Natural killer cell (primary cell): ENCODE data around the gene KCNT2. TPM values are rescaled to one million over a fixed set of nuclear protein-coding genes. Genes with fewer than 3 reads are reported as not detected.

ENCODE experiments used
- ATAC-seq, 3 donors: fragments of 150-1000 bp in 2 of 3; fragments of 200-7000 bp in 1 of 3; cut with Tn5 transposase; 1 replicate in 1 of 3; 2 replicates in 2 of 3; pipeline ENCODE4 v1.10.0; 2021; ENCODE audit warnings: mild to moderate bottlenecking in 2 of 3, moderate library complexity in 2 of 3
- DNase-seq, 2 donors: peaks; one replicate each; pipeline versions ENCODE4 v3.0.0 to v3.0.0-alpha.2; 2013 to 2021; ENCODE audit warnings: mixed read lengths in 1 of 2
- H3K27ac ChIP-seq: one replicate; pipeline ENCODE4 v1.5.1; 2013; ENCODE audit warnings: mild to moderate bottlenecking, low read length
- H3K27me3 ChIP-seq: one replicate; pipeline ENCODE4 v1.6.1; 2013; ENCODE audit warnings: low read length; ENCODE audit not compliant: control insufficient read depth, insufficient read depth
- H3K36me3 ChIP-seq: one replicate; pipeline ENCODE4 v1.6.1; 2013; ENCODE audit warnings: low read length; ENCODE audit not compliant: control insufficient read depth, insufficient read depth
- H3K4me1 ChIP-seq: one replicate; pipeline ENCODE4 v1.6.1; 2013; ENCODE audit warnings: low read length; ENCODE audit not compliant: control insufficient read depth, insufficient read depth
- H3K4me3 ChIP-seq: one replicate; pipeline ENCODE4 v1.5.1; 2013; ENCODE audit warnings: low read length
- H3K9me3 ChIP-seq: one replicate; pipeline ENCODE4 v1.6.1; 2013; ENCODE audit warnings: low read length; ENCODE audit not compliant: control insufficient read depth, insufficient read depth
- H3K27ac Mint-ChIP-seq, 2 donors: one replicate each; pipeline ENCODE4 v1.8.0; 2022; ENCODE audit warnings: mild to moderate bottlenecking in 2 of 2, mixed read lengths in 2 of 2, moderate library complexity in 1 of 2
- H3K27me3 Mint-ChIP-seq, 2 donors: one replicate each; pipeline ENCODE4 v1.8.0; 2022; ENCODE audit warnings: low read depth in 2 of 2, mixed read lengths in 2 of 2
- H3K36me3 Mint-ChIP-seq: one replicate; pipeline ENCODE4 v1.8.0; 2022; ENCODE audit warnings: mixed read lengths
- H3K4me1 Mint-ChIP-seq, 2 donors: one replicate each; pipeline ENCODE4 v1.8.0; 2022; ENCODE audit warnings: mixed read lengths in 2 of 2
- H3K4me3 Mint-ChIP-seq: one replicate; pipeline ENCODE4 v1.8.0; 2022; ENCODE audit warnings: mild to moderate bottlenecking, moderate library complexity, mixed read lengths
- H3K9me3 Mint-ChIP-seq, 2 donors: one replicate each; pipeline ENCODE4 v1.8.0; 2022; ENCODE audit warnings: mixed read lengths in 2 of 2
- CTCF ChIP-seq: fragments of 200-600 bp; IDR thresholded peaks from one replicate; pipeline ENCODE4 v1.8.0; 2022; ENCODE audit warnings: antibody characterized with exemption
- WGBS: methylation state at CpG from one replicate; pipeline ENCODE4 v1.1.7; 2013; ENCODE audit warnings: missing lambda C conversion rate; ENCODE audit not compliant: insufficient coverage; 5-methylcytosine and 5-hydroxymethylcytosine counted together
- intact Hi-C: fragments of 100-400 bp; cut with micrococcal nuclease; formaldehyde crosslinking; loops from one replicate; pipeline ENCODE4 v1.14.2; 2022
- total RNA-seq, 4 donors: library from RNA; stranded (reverse); fragments of 120-200 nt in 1 of 4; gene quantifications; one replicate each; pipeline versions ENCODE4 v1.2.3 to v1.2.4, GENCODE V29; 2013 to 2022

The KCNT2 gene
- total RNA-seq, 3 donors from 2014 or later (not counting 1 experiment from before 2014, with no cell fraction given), result not detected

- WGBS, result 80% methylated on average over 1 of the region's 2 CpGs
- no peaks in the 10 kb centered on the region for H3K27me3 Mint-ChIP-seq
- no peaks in the 10 kb centered on the region for H3K4me1 Mint-ChIP-seq
These were observed 105.8 kb downstream of the KCNT2 start for GRCh38 chr1:196502437-196502836.

GRCh38 chr1:196501760-196502428 lies 106.3 kb downstream of the KCNT2 start:
- no peaks in the 10 kb centered on the region for H3K4me1 Mint-ChIP-seq
- intact Hi-C loops, result no loop called here
- H3K27ac ChIP-seq, result no peak overlapping the region
- H3K27ac Mint-ChIP-seq, result no peak overlapping the region
- no peaks in the 10 kb centered on the region for H3K36me3 Mint-ChIP-seq
- TF ChIP-seq CTCF, result no peak
- H3K9me3 ChIP-seq, result no peaks in the 10 kb centered on the region
- no peak overlapping the region for H3K4me3 ChIP-seq
- no peaks in the 10 kb centered on the region for H3K4me1 ChIP-seq
- H3K9me3 Mint-ChIP-seq, result peaks cover 9 to 13% of the 10 kb centered on the region in 2 donors
- H3K36me3 ChIP-seq, result no peaks in the 10 kb centered on the region
- H3K4me3 Mint-ChIP-seq, result no peak overlapping the region
- no peaks in the 10 kb centered on the region for H3K27me3 ChIP-seq
- DNase-seq (no peak), ATAC-seq (no peak)
- H3K27me3 Mint-ChIP-seq, result no peaks in the 10 kb centered on the region
- WGBS, result 94% methylated on average over 8 of the region's 8 CpGs

More at GRCh38 chr1:196502437-196502836, 105.8 kb downstream of the KCNT2 start:
- no peaks in the 10 kb centered on the region for H3K36me3 Mint-ChIP-seq
- TF ChIP-seq CTCF, result no peak
- intact Hi-C loops, result no loop called here
- ATAC-seq, result no peak
- H3K27ac Mint-ChIP-seq, result no peak overlapping the region
- H3K9me3 Mint-ChIP-seq, result peaks cover 9 to 13% of the 10 kb centered on the region in 2 donors
- DNase-seq, result no peak
- Histone ChIP-seq H3K36me3 (no peaks in the 10 kb centered on the region), H3K4me1 (no peaks in the 10 kb centered on the region), H3K4me3 (no peak overlapping the region), H3K27ac (no peak overlapping the region), H3K27me3 (no peaks in the 10 kb centered on the region), H3K9me3 (no peaks in the 10 kb centered on the region)
- H3K4me3 Mint-ChIP-seq, result no peak overlapping the region

- no peak for TF ChIP-seq CTCF
- H3K27ac Mint-ChIP-seq, result no peak overlapping the region
- DNase-seq, result no peak
- intact Hi-C loops, result no loop called here
- no peaks in the 10 kb centered on the region for H3K27me3 Mint-ChIP-seq
- Histone ChIP-seq H3K27ac (no peak overlapping the region), H3K4me1 (no peaks in the 10 kb centered on the region), H3K27me3 (no peaks in the 10 kb centered on the region), H3K36me3 (no peaks in the 10 kb centered on the region), H3K9me3 (no peaks in the 10 kb centered on the region), H3K4me3 (no peak overlapping the region)
- H3K4me3 Mint-ChIP-seq, result no peak overlapping the region
- H3K36me3 Mint-ChIP-seq, result no peaks in the 10 kb centered on the region
- ATAC-seq, result no peak
- H3K9me3 Mint-ChIP-seq, result peaks cover 10 to 17% of the 10 kb centered on the region in 2 donors
- 69% methylated on average over 2 of the region's 4 CpGs for WGBS
- no peaks in the 10 kb centered on the region for H3K4me1 Mint-ChIP-seq
These were observed 110.4 kb downstream of the KCNT2 start for GRCh38 chr1:196497817-196498216.

GRCh38 chr1:196494766-196495165 lies 113.5 kb downstream of the KCNT2 start:
- no peak for ATAC-seq
- H3K4me3 Mint-ChIP-seq, result no peak overlapping the region
- no peak overlapping the region for H3K4me3 ChIP-seq
- no peak overlapping the region for H3K27ac ChIP-seq
- H3K27me3 Mint-ChIP-seq, result no peaks in the 10 kb centered on the region
- no peaks in the 10 kb centered on the region for H3K36me3 ChIP-seq
- 80% methylated on average over 1 of the region's 5 CpGs for WGBS
- no peak overlapping the region for H3K27ac Mint-ChIP-seq
- intact Hi-C loops, result no loop called here
- H3K9me3 Mint-ChIP-seq, result peaks cover 3 to 8% of the 10 kb centered on the region in 2 donors
- H3K4me1 ChIP-seq, result no peaks in the 10 kb centered on the region
- H3K36me3 Mint-ChIP-seq, result no peaks in the 10 kb centered on the region
- no peak for TF ChIP-seq CTCF
- no peaks in the 10 kb centered on the region for H3K27me3 ChIP-seq
- no peak for DNase-seq
- no peaks in the 10 kb centered on the region for H3K9me3 ChIP-seq
- no peaks in the 10 kb centered on the region for H3K4me1 Mint-ChIP-seq
